NCI-H510A treated with DMSO at 0.1 percent for 48 hours (cell line): ENCODE results near the gene AP1B1.

Experiments used
- DNase-seq: peaks from one replicate; lab custom pipeline; 2025; lab: John Stamatoyannopoulos, UW

The AP1B1 gene

DNA sequence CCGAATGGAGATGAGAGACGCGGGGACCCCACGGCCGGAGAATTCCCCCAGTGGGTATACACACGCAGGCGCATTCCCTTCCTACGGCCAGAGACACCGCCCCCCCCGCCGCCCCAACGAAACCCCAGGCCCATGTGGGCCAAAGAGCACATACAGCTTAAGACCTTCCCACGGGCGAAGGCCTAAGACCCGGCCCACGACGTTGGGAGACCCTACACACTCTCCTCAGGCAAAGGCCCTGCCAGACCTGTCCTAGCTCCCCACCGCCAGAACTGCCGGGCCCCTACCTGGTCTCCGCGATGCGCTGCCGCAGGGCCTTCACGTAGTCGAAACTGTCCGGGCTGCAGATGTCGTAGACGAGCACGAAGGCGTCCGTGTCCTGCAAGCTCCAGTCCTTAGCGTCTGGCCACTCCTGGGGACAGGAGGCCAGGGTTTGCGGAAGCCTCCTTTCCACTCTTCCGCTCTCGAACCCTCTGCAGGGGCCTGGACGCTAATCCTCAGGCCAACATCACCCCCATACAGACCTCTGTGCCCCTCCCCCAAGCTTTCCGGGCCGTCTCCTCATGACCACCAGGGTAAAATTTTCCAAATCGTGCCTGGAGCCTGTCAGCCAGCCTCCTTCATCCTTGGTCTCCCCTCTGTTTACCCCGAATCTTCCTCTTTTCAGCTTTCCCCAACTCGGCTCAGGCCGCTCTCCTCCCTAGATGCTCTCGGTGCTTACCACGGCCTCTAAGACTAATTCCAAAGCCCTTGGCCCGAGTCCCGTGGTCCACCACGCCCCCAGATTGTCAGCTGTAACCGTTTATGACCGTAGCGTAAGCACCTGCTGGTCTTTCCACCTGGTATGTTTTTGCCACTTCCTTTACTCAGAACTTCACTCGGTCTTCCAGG lies 74.5 kb downstream of the AP1B1 start:
- peak; percentile 33 for DNase-seq

DNA sequence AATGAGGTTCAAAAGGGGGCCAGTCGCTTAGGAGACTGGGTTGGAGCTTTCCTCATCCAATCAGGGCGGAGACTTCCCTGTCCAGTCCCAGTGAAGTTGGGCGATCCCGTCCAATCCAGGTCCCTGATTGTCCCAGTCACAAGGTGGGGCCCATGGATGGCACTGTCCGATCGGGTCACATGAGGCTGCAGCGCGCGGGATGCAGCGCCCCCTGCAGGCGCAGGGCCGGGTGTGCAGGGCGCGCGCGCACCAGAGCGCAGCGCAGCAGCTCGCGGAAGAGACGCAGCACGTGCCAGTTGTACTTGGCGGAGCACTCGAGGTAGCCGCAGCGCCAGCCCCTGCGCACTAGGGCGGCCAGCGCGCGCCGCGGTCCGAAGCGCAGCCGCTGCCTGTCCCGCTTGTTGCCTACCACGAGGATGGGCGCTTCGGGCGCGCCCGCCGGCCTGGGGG lies 75.2 kb downstream of the AP1B1 start:
- DNase-seq, result no peak

DNA sequence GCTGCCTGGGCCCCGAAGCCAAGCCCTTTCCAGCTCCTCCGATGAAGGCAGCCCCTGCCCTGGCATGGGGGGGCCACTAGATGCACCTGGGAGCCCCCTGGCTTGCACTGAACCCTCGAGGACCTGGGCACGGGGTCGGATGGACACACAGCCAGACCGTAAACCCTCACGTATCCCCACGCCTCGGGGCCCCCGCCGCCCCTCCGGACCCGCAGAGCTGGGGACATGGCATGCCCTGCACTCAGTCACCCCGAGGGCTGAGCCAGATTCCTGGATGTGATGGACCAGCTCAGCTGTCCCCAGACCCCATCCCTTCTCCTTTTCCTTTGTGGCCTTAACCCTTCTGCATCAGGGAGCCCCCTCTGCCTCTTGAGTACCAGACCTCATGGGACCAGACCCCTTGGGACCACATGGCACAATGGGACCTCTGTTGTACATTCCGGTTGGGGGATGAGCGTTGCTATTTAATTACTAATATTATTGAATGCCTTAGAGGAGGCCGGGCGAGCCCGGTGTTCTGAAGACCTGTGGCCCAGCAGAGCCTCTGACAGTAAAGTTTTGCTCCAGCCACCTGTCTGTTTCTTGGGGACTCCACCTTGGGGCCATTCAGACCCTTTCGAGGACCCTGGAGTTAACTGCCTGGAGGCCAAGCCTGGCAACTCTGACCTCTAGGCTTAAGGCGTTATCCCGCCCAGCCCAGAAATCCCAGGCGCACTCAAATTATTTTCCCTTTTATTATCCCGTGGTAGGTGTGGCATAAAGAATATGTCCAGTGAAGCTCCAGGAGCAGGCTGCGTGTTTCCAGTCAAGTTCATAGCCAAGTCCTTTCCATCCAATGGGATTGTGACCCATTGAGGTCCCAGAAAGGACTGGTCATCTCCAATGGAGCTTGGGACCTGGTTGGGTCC lies 75.9 kb downstream of the AP1B1 start:
- DNase-seq, result no peak

DNA sequence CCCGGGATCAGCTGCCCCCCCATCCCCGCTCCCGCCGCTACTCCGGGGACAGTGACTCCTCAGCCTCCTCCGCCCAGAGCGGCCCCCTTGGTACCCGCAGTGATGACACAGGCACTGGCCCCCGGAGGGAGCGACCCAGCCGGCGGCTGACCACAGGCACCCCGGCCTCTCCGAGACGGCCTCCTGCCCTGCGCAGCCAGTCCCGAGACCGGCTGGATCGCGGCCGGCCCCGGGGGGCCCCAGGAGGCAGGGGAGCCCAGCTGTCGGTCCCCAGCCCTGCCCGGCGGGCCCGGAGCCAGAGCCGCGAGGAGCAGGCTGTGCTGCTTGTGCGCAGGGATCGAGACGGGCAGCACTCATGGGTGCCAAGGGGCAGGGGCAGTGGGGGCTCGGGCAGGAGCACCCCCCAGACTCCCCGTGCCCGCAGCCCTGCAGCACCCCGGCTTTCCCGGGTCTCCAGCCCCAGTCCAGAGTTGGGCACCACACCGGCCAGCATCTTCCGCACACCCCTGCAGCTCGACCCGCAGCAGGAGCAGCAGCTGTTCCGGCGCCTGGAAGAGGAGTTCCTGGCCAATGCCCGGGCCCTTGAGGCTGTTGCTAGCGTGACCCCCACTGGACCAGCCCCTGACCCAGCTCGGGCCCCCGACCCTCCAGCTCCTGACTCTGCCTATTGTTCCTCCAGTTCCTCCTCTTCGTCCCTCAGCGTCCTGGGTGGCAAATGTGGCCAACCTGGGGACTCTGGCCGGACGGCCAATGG lies 76.7 kb downstream of the AP1B1 start:
- no peak for DNase-seq

DNA sequence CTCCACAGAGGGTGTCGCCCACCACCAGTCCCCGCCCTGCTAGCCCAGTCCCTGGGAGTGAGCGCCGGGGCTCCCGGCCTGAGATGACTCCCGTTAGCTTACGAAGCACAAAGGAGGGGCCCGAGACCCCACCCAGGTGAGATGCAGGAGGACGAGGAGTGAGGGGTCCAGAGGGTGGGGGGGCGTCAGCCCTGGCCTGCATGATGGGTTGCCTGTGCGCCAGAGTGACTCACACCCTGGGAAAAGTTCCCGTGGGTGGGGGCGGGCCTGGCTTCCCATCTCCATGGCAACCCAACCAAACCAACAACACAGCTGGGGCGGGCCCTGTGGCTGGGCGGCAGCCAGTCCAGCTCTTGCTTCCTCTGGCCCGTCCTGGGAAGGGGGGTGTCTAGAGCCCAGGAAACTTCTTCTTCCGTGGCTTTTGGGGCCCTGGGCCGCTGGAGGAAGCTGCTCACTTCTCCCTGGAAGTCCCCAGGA lies 77.5 kb downstream of the AP1B1 start:
- DNase-seq, result no peak

DNA sequence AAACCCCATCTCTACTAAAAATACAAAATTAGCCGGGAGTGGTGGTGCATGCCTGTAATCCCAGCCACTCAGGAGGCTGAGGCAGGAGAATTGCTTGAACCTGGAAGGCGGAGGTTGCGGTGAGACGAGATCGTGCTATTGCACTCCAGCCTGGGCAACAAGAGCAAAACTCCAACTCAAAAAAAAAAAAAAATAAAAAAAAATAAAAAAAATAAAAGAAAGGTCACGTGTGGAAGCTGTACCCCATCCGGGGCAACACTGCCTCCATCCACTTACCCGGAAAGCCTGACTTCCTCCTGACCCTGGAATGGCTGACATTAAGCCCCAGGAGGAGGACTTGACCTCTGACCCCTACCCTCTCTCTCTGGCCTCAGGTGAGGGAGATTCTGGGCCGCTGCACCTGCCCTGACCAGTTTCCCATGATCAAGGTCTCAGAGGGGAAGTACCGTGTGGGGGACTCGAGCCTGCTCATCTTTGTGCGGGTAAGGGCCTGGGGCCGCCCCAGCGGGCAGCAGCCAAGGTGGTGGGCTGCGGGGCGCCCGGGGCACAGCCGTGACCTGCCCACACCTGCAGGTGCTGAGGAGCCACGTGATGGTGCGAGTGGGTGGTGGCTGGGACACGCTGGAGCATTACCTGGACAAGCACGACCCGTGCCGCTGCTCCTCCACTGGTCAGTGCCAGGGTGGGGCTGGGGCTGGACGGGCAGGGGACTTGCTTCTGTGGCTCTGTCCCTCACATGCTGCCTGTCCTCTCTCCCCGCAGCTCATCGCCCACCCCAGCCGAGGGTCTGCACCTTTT lies 78.1 kb downstream of the AP1B1 start:
- DNase-seq, result no peak

DNA sequence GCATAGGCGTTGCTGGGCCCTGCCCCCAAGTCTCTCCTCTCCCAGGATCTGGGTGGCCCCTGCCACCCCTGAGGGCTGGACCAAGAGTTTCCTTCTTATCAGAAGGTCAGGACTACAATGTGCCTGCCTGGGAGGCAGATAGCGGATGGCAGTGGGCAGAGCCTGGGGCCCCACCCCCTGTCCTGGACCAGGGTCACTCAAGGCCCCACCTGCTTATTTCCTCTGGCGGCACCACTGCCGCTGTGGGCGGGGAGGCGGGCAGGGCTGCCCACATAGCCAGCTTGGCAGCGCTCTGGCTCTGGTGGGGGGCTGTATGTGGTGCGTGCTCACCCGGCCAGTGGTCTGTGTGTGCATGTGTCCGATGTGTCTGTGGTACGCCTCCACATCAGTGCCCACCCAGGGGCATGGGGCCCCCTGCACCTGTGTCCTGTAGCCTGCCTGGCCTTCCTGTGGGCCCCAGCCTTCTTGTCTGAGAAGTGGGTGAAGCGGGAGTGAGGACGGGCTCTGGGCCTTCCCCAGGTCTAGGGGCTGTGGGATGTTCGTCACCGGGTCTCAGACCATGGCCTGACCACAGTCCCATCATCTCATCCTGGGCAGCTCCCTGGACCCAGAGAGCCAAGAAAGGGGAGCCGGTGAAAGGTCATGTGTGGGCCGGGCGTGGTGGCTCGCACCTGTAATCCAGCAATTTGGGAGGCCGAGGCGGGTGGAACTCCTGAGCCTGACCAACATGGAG lies 78.9 kb downstream of the AP1B1 start:
- no peak for DNase-seq

DNA sequence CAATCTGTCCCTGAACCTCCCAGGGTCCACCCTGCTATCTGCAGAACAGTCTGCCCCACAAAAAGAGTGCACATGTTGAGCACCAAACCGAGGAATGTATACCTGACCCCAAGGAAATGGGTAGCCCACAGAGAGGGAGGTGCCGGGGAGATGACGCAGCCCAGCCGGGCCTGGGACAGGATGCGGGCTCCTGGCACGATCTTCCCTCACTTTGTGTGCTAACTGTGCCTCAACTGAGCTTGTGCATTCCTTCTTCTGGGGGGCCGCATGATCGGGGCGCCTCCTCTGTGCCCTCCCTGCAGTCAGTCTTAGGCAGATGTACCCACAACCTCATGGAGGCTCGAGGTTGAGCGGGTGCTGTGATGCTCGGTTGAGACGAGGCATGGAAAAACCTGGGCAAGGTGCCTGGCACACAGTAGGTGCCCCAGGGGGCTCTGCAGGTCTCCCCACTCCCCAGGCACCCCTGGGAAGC lies 79.5 kb downstream of the AP1B1 start:
- DNase-seq, result no peak

DNA sequence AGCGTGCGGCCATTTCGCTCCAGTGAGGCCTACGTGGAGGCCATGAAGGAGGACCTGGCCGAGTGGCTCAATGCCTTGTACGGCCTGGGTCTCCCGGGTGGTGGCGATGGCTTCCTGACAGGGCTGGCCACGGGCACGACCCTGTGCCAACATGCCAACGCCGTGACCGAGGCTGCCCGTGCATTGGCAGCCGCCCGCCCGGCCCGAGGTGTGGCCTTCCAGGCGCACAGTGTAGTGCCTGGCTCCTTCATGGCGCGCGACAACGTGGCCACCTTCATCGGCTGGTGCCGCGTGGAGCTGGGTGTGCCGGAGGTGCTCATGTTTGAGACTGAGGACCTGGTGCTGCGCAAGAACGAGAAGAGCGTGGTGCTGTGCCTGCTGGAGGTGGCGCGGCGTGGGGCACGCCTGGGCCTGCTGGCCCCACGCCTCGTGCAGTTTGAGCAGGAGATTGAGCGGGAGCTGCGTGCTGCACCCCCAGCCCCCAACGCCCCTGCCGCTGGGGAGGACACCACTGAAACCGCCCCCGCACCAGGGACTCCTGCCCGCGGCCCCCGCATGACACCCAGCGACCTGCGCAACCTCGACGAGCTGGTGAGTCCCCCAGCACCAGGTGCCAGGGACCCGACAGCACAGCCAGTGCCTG lies 80.1 kb downstream of the AP1B1 start:
- DNase-seq, result no peak

DNA sequence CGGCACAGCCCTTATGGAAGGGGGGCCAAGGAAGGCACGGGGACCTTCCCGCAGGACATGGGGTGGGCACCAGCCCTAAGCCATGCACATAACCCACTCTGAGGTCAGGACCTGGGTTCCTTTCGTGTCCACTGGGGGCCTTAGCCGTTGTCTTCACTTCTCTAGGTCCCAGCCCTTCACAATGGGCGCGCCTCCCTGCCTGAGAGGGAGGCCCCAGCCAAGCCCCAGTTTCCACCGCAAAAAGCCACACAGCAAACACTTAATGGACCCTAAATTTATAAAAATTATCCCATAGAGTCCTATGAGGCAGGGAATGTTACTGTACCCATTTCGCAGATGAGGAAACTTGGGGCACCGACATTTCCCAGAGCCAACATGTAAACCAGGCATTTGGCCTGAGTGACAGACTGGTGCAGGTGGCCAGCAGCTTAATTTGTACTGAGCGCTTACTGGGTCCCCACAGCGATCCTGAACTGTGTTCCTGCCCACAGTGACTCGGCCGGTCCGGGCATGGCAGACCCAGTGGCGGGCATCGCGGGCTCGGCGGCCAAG lies 80.7 kb downstream of the AP1B1 start:
- DNase-seq, result no peak

DNA sequence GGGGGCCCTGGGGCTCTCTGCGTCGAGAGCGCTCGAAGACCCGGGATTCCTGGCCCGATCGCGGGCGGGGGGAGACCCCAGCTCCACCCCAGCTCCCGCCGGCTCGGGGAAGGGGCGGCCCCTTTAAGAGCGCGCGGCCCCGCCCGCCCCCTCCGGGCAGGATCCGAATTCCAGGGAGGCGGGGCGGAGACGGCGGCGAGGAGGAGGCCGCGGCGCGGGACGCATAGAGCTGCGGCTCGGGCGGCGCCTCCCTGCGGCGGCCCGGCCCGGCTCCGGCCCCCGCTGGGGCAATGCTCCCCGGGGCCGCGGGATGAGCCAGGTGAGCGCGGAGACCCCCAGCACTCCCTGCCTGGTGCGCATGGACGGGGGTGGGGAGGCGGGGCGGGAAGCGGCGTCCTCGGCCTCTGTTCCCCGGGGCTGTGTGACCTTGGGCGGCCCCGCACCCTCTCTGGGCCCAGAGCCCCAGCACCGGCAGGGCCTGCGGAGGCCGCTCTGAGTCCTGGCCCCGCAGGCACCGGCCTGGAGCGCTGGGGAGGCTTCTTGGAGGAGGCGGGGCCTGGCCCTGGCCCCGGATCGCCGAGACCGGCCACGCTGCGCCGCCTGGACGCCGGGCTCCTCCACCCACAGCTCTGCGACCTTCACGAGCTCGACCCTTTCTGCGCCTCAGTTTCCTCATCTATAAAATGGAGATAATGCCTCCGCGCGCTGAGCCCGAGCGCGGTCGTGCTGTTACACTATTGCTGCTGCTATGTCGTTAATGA lies 81.4 kb downstream of the AP1B1 start:
- DNase-seq, result peak; percentile 23

DNA sequence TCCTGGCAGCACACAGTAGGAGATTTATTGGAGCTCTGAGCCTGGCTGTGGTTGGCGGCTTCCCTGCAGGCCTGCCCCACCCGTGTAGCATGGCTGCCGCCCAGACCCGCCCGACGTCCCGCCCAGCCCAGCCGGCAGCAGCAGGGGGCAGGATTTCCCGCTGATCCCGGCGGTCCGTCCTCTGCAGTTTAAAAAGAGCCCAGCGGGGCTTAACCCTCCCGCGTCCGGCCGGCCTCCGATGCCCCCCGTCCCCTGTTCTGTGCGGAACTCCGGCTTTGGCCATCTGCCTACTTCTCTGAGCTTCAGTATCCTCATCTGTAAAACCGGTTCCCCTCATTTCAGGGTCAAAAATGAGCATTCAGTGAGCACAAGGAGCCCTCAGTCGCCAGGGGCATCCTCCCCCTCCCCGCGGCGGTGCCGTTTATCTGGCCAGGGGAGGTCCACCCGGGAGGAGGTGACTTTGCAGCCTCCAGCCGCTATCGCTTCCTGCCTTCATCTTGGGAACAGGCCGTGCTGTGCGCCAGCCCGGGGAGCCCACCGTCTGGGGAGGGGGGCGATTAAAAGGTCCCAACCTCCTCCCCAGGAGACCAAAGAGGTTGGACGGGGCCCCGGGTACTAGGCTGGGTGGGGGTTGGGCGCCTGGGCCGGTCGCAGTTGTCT lies 82.1 kb downstream of the AP1B1 start, which contains the start of gene GAS2L1:
TSS of gene GAS2L1 (plus strand) at position 476 of the 660 bp plus-strand sequence. CDS start 1,456 bp downstream, outside the sequence.
- peak; percentile 51 for DNase-seq

DNA sequence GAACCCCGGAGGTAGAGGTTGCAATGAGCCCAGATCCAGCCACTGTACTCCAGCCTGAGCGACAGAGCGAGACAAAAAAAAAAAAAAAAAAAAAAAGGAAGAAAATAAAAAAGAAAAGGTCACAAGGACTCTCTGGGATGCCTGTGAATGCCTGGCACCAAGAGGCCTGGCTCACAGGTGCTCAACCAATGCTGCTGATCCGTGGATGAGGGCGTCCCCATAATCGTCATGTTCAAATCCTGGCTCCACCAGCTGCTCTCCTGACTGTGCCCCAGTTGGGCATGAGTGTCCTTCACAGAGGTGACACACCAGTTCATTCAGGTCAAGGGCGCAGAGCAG lies 82.6 kb downstream of the AP1B1 start:
- no peak for DNase-seq

DNA sequence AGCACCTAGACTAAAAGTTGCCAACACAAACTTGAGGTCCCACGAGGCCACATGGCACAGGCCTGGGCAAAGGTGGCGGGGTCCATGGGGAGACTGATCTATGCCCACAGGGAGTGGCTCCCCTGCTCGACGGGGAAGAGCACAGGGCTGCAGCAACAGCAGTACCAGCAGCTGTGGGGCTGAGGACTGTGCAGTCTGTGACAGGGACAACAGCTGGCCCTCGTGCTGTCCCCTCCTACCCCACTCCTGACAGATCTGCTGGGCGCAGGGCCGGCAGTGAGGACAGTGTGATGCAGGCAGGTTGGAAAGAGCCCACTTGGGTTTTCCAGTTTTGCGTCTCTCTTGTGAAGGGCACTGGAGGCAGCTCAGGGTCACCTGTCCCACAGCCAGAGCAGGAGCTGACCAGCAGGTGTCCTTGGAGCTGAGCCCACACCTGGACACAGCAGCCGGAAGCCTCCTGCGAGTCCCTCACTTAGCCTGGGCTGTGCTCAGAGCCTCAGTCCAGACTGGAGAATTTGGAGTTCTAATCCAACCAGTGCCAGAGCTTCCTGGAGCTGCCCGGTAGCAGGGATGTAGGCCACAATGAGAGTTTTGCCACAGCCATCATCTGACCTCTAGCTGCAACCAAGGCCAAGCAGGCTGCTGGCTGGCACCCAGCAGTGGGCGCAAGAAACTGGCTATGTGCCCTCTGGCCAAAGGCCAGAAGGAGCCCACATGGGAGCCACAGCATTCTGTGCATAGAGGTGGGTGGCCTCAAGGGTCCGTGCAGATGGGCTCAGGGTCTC lies 85.5 kb downstream of the AP1B1 start:
- no peak for DNase-seq

DNA sequence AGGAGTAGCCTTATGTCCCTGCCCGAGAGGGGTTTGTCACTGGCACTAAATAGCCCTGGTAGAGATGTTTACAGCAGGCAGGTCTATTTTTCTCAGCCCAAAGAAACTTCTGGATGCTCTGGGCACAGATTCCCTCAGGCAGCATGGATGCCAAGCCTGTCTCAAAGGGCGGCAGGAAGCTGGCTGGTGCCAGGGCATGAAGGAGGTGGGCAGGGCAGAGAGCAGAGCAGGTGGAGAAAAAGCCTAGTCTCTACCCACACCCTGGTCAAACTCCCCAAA lies 86.0 kb downstream of the AP1B1 start:
- no peak for DNase-seq

DNA sequence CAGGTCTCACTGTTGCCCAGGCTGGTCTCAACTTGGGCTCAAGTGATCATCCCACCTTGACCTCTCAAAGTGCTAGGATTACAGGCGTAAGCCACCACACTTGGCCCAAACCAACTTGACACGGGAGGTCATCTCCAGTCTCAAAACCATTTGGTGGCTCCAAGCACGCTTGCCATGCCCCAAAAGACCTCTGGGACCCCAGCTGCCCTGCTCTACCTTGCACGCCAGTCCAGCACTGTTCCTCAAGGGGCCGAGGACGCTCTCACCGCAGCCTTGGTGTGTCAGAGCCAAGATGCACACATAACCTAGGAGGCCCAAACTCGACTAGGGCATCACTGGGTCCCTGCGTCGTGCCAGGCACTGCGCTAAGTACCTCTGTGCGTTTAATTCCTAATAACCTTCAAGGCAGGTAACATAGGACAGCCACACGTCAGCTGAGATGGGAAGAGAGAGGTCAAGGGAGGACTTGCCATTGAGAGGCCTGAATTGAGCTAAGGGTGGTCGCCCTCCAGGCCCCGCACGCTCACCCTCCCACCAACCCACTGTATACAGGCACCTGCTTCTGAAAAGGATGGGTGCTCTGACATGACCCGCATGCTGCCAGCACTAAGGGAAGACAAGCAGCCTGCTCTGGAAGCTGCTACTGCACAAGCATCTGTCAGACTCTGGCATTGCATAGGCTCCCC lies 86.5 kb downstream of the AP1B1 start:
- DNase-seq, result no peak
